Left forelimb (tissue), 1 donor: ENCODE results near the gene CCL19.

Experiments used
- DNase-seq: peaks from one replicate; pipeline ENCODE4 v3.0.0-alpha.2; 2018; ENCODE audit warnings: low spot score

Gene CCL19

DNA sequence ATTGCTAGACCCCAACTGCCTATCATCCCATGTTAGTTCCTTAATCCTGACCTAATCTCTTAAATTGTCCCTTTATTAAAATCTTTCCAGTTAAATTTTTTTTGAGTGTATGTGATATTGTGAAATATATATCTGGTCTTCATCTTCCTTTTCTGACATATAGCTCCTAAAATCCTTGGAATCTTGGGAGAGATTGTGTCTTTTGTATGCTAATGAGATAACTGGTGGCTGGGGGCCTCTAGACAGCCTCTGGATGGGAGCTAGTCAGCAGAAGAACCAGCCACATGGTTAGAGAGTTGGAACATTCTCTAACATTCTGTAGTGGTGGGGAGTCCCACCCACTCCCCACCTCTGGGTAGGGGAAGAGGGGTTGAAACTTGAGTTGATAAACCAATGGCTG, 3.7 kb upstream of the CCL19 start:
- no peak for DNase-seq

DNA sequence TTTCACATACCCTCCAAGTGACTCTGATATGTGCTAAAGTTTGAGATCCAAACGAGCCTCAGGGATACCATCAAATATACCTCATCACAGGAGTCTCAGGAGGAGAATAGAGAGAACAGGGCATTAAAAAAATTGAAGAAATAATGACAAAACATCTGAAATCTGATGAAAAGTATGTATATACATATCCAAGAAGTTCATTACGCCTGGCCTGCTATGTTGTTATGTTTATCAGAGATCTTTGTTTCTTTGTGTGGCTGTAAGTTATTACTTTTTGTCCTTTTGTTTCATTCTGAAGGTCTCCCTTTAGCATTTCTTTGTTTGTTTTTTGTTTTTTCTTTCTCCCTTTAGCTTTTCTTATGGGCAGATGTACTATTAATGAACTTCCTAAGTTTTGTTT, 2.5 kb upstream of the CCL19 start:
- DNase-seq: no peak

DNA sequence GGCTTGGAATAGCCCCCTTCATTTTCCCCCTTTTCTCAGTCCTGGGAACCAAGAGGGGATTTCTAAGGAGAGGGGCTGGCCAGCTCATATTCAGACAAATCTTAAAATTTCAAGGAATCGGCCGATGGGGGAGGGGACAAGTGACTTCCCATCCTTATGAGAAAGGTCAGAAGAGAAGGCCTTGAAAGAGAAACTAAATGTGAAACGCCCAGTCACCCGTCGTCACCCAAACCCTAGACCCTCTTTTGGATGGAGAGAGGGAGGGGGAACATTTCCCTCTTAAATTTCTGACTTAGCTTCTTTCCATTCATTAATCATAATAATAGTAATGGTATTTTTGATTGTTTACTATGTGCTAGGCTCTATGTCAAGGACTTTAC, 850 bp upstream of the CCL19 start:
- no peak for DNase-seq

DNA sequence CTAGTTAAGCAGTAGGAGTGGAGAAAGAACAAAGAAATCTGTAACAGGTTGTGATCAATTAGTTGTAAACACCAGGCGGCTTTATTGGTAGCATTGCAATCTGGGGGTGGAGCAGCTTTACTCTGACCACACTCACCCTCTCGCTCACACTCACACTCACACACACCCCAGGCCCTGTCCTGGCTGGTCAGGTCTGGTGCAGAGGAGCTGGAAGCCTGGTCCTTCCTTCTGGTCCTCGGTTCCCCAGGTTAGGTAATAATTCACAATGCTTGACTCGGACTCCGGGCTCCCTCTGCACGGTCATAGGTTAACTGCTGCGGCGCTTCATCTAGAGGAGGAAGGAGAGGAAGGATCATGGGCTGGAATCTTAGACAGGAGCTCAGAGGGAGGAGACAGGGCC, 1.6 kb downstream of the CCL19 start:
- DNase-seq: no peak

DNA sequence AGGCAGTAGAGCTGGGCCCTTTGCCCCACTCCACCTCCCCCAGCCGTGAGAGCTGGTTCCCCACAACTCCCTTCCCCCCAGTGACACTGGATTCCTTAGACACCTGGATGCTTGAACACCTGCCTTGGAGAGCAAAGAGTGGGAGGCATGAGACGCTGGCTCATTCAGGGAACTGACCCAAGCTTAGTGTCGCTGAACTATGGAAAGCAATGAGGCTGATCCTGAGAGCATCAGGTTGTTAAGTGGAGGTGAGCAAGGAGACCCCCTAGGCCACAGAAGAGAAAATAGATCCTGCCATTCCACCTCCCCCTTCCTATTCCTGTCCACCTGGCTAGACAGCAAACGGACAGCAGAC, 2.0 kb downstream of the CCL19 start:
- DNase-seq: no peak

DNA sequence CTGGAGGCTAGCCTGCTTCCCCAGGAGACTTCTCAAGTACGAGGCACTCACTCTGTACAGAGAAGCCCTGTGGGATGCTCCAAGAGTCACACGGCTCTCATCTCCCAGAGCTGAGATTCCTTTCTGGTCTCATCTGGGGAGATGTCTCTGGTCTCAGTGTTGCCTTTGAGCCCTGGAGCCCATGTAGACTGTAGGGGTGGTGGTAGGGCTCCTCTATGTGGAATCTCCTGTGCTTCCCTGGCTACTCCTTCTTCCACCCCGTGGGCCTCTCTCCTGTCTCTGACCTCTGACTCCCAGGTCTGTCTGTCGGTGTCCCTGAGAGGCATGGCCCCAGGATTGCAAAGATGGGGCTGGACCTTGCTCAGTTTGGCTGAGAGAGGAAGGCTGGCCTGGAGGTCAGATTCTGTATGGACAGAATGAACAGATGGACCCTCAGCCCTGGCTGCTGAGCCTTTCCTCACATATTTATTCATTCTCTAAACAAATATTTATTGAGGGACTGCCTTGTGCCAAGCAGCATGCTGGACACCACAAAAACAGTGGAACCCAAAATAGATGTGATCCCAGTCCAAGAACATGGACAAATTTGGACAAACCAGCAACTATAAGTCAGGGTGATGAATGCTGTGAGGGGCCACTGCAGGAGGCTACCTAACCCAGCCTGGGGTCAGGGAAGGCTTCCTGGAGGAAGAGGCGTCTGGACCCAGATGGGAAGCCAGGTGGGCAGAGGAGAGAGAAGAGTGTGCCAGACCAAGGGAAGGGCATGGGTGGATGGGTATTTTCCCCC, 2.6 kb downstream of the CCL19 start:
- no peak for DNase-seq

DNA sequence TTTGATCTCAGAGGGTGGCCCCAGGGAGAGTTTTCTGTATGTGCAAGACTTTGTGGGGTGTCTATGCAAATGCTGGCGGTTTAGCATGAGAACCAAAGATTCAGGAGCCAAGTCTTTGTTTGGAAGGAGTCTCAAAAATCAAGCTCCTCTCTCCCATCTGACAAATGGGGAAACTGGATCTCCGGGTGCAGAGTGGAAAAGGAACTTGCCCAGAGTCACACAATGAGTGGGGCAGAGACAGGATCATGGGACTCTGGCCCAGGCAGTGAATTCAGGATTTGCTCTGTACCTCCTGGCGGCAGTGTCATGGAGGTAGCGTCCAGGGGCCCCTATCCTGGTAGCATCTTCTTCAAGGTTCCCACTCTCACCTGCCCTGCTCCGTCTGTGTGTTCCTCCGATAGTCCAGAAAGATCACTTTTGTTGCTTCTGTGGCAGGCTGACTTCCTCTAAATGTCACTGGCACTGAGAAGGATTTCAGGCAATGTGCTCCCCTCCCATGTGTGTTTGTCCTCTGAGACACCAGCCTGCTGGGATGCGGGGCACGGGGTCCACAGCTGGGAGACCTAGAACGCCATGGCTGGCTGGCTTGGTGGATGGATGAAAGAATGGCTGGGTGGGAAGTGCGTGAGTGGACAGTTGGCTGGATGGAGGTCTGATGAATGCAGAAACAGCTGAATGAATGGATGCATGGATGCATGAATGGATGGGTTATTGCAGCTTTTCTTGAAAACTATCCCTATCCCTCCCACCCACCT, 3.6 kb downstream of the CCL19 start:
- DNase-seq: no peak

DNA sequence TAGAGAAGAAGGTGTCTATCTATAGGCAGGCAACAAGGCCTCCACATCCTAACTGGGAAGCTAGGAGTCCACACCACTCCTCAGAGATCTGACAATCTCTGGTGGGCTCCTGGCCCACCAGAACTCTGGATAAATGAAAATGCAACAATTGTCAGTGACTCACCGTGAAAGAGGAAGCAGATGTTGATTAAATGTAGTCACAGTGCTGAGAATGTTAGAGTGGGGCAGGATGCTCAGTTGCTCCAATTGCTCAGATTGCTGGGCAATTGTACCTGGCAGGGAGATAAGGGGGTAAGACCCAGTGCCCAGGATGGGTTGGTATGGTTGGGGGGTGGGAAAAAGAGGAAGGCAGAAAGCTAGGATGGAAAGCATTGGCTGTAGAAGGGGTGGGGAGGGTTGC, 4.3 kb downstream of the CCL19 start:
- DNase-seq: no peak

DNA sequence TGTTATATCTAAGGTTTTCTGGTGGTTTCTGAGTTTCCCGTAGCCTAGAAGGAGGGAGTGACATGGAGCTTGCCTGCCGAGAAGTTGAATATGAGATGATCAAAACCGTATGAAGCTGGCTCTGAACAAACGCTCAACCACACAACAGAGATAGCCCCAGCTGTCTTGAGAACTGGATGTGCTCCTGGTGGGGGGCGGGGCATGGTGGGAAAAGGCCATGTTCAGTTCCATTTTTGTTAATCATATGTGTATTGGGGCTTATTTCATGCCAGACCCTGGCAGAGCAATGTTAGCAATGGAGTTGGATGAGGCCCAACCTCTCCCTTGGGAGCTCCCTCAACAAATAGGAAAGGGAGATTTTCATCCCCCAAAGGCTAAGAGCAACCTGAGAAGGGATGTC, 4.8 kb downstream of the CCL19 start:
- DNase-seq: no peak

DNA sequence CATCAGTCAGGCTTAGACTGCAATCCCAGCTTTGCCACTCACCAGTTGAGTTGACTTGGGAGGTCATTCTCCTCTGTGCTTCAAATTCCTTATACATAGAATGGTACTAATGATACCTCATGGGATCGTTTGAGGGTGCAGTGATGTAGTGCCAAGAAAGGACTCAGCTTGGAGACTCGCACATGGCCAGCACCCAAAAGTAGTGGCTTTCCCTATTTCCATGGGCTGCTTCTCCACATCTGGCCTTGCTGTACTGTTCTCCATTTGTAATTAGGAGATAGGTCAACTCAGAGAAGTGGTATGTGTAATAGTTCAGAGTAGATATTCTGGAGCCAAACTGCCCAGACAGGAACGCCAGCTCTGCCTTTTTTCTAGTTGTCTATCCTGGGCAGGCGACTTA, 5.5 kb downstream of the CCL19 start:
- DNase-seq: no peak

DNA sequence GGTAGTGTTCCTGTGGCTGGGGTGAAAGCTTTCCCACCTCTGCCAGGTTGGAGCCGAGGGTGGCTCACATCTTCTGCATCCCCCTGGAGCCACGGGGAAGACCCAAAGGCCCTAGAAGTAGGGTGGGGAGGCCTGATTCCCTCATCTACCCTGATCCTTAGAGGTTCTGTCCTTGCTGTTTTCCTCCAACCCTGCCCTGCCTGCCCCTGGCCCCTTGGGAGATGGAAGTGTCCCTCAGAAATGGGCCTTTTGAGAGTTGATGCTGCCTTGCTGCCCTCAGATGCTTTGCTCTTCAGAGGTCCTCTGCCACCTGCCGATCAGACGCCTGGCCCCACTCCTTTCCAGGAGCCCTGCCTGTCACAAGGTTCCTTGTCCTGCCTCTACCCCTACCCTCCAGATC, 6.3 kb downstream of the CCL19 start:
- no peak for DNase-seq

DNA sequence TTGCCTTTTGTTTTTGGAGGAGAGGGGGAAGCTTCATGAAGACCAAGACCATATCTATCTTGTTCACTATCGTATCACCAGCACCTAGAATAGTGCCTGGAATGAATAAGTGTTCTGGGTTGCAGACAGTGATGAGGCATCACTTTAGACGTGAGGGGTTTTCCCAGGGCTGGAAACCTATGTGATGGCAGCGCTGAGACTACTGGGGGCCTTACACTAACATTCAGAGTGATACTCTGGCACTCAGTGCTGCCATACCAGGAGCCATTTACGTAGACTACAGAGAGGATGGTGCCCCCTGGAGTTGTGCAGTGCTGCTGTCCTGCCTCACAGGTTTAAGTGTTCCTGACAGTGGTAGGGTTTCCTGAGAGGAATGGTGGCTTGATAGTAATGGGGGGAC, 6.9 kb downstream of the CCL19 start:
- no peak for DNase-seq

DNA sequence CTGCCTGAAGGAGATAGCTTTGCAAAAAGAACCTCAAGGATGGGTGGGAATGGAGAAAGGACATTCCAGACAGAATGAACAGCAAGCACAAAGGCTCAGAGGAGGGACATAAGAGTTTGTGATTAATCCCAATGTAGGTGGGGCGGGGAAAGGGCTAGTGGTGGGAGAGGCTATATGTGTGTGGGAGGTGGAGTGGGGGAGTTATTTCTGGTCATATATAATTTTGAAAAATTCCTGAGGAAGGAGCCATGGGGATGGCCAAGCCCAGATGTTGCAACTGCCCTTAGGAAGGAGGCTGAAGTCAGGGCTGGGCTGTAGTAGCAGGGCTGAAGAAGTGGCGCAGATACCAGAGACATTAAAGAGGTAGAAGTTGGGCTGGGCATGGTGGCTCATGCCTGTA, 15.2 kb downstream of the CCL19 start:
- no peak for DNase-seq

DNA sequence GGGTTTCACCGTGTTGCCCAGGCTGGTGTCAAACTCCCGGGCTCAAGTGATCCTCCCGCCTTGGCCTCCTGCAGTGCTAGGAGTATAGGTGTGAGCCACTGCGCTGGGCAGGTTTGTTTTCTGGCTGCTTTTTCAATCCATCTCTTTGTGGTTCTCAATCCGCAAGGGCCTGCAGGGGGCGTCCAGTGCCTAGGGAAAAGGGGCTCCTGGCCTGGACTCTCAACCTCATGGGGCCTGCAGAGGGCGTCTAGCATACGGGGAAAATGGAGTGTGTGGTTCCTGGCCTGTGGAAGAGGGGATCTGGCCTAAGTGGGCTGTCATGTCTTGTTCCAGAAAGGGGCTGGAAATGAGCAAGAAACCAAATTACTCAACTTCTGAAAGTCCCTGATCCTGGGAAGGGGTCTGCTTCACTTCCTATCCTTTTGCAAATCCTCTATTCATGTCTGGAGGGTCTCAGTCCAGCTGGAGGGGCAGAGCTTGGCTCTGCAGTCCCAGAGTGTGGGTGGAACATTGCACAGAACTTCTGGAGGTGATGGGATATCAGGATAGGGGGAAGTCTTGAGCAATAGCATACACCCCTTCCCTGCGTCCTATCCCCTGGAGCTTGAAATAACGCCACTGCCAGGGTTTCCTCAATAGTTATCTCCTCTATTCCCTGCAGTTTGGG, 15.9 kb downstream of the CCL19 start:
- DNase-seq: peak; percentile 74

DNA sequence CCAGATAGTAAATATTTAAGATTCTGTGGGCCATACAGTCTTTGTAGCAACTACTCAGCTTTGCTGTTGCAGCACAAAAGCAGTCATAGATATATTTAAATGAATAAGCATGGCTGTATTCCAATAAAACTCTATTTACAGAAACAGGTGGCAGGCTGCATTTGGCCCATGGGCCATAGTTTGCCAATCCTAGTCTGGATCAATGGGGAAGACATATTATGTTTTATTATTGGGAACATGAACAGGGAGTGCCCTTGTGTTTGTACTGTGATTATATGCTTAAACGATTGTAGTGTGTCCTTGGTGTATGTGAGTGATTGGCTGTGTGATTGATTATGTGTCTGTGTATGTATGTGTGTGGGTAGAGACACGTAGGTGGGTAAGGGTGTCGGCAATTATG, 16.6 kb downstream of the CCL19 start:
- DNase-seq: no peak

DNA sequence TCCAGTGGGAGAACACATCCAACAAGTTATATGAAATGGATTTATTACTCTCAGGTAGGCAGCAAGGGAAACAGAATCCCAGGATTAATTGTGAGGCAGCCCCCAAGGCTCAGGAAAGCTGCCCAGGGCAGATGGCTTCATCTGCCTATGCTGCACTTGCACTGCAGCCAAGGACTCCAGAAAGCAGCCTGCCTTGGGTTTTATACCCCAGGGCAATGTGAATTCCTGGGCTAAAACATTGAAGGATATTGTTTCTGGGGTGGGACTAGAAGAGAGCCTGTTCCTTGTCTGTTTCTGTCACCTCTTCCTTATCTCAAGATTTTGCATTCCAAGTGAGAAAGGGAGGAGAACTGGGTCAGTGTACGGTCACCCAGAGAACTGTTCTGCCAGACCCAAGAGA, 19.8 kb downstream of the CCL19 start:
- no peak for DNase-seq

DNA sequence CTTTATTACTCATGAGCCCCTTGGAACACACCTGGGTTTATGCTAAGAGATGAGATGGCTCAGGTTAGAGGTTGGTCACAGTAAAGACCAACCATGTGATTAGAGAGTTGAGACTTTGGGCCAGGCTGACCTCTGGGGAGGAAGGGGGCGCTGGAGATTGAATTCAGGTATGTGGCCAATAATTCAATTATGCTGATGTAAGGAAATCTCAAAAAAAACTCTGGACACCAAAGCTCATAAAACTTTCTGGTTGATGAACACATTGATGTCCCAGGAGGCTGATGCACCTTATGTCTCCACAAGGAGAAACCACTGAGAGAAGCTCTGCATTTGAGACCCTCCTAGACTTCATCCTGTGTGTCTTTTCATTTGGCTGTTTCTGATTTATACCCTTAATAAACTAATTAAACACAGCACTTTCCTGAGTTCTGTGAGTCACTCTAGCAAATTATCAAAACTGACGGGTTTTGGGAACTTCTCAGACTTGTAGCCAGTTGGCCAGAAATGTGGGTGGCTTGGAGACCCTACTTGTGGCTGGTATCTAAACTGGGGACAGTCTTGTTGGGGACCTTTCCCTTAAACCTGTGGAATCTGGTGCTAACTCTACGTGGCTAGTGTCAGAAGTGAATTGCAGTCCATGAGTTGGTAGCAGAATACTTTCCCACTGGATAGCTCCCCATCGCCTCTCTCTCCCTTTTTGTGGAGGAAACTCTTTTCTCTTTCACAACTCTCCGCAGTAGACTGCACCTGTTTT, 21.1 kb downstream of the CCL19 start:
- DNase-seq: no peak

DNA sequence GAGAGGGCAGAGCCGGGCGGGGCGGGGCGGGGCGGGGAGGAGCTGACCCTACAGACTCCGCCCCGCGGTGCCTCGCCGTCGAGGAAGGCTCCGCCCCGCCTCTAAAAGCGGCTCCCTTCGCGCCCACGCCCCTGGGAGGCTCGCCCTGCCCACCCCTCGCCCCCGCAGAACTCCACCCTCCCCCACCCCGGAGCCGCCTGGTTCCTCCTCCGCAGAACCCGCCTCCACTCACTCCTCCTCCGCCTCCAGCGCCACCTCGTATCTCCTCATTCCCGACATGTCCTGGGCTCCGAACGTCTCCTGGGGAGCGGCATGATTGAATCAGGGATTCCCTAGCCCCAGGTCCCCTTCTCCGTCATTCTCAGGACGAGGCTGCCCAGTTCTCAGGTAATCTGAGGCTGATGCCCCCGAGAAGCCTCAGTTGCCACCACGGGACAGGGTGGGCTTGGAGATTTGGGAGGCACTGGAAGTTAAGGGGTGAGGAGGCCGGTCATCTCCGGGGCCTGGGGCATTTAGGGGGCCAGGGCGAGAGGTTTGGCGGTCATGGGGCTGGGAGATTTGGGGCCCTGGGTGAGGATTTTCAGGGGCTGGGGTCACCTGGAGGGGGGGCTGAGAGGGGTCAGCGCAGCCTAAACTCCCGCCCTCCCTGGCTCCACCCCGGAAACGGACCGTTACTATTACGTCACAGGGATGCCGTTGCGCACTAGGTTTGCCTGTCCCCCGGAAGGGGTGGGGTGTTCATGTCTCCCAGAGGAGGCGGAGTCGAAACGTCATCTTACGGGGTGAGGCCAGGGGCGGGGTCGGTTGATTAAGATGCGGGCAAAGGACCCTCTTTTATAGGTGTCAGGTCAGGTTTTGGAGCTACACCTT, 25.5 kb downstream of the CCL19 start:
- DNase-seq: peak; percentile 94

DNA sequence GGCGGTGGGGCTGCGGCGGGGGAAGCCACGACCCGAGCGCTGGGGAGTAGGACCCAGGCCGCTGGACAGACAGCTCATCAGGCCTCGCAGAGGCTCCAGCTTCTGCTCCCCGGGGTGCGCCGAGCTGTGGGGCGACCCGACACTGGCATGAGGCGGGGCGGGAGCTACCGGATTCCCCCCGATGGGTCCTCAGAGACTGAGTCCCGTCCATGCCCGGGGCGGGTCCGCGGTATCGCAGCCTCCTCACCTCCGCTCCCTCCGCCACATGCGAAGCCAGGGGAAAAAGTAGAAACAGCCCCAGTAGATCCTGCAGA, 26.1 kb downstream of the CCL19 start:
- DNase-seq: no peak

DNA sequence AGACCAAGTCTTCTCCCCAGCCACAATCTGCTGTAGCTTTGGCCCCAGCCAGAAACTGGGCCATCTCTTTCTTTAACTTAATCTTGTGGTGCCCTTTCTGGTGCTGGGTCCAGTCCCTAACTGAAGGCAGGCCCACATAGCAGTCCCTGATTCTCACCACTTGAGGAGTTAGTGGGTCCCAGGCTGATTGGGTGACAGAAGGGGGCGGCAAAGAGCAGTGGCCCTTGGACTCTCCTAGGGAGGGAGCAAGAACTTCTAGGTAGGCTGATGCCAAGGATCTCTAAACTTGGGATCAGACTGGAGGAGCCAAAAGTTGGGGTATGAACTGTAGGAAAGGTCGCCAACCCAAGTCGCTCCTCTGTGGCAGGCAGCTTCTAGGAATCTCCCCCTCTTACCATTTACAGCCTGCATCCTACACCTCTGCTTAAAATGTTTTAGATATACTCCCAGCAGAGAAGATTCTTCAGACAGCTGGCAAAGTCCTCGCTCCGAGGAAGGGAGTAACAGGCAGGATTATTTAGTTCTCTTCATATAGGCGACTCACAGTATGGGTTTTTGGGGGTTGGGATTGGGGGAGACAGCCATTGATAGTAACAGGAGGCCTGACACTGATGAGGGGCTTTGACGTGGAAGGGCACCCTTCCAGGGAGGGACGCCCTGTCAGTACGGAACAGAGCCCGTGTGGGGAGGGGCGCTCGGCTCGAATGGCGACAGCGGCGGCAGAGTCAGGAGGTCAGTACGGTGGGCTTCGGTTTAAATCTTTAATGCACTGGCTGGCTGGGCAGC, 26.6 kb downstream of the CCL19 start:
- peak; percentile 74 for DNase-seq

DNA sequence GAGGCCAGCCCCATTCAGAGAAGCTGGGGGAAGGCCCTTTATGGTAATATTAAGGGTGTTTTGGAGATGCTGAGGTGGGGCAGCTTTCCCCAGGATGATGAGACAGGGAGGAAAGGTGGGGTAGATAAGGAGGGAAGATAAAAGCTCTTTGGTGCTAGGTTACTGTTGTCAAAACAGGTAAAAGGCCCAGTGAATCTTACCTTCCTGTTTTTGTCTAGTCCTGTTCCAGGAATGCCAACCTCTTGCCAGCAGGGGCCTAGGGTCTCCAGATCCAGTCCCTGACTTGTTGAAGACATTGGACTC, 27.8 kb downstream of the CCL19 start:
- no peak for DNase-seq
